Measurements from ENCODE around the gene HS1BP3. TPM values are rescaled to one million over a fixed set of nuclear protein-coding genes. Genes with fewer than 3 reads are reported as not detected.

Gene HS1BP3
- polyA plus RNA-seq, 1 experiment: 14.2 TPM

- POLR2A ChIA-PET: no interaction called here
Observed at GRCh38 chr2:20569464-20570223, 81.3 kb downstream of the HS1BP3 start.

DNA sequence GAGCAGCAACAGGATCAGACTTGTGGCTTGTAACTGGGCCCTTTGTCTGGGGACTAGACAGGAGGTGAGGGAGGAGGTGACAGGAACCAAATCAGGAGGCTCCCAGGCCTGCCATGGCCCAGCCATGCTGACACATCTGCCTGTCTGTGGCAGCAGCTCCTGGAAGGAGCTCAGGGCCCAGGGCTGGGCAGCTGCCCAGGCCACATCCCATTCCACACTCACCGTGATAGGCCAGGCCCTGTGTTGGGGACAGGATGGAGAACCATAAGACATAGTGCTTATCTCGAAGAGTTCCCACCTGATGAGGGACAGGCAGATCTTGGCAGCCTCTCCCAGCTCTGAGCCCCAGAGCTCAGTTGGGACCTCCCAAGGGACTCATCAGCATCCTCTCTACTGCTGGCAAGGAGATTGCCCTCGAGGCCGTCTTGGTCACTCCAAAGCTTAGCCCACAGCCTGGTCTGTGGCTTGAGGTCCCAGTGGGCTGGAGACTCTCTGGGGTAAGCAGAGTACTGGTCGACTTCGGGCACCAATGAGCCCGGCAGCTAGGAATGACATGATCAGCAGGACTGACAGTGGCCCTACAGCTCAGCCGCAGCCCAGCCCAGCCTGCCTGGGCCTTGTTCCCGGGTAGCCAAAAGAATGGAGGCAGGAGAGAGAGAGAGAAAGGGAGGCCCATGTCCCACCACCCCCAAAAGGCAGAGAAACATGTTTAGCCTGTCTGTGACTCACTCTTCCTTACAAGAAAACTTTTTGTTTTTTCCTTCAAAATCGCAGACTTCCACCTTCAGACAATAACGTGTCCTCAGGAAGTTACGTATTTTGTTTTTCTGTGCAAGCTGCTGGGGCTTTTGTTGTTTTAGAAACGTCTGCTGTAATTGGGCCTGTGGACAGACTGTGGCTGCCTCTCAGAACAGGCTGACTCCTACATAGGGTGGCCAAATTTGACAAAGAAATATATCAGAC is 82.1 kb downstream of the HS1BP3 start:
- TF ChIP-seq, protein P1, sequence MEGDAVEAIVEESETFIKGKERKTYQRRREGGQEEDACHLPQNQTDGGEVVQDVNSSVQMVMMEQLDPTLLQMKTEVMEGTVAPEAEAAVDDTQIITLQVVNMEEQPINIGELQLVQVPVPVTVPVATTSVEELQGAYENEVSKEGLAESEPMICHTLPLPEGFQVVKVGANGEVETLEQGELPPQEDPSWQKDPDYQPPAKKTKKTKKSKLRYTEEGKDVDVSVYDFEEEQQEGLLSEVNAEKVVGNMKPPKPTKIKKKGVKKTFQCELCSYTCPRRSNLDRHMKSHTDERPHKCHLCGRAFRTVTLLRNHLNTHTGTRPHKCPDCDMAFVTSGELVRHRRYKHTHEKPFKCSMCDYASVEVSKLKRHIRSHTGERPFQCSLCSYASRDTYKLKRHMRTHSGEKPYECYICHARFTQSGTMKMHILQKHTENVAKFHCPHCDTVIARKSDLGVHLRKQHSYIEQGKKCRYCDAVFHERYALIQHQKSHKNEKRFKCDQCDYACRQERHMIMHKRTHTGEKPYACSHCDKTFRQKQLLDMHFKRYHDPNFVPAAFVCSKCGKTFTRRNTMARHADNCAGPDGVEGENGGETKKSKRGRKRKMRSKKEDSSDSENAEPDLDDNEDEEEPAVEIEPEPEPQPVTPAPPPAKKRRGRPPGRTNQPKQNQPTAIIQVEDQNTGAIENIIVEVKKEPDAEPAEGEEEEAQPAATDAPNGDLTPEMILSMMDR (IDR thresholded peaks at IDR 0.05; ENCODE audit: low read depth, low read length): no peak
- no peaks in the 10 kb centered on the region; the same call in 1 of the 2 replicates for H3K9me3 ChIP-seq (ENCODE audit: control insufficient read depth, insufficient read depth, low read length)
- ChIA-PET CTCF (interaction anchor here (0.5 kb wide), 1 partner anchor 68 kb away, joined by 3 read pairs; no protein-coding TSS in a partner anchor), POLR2A (interaction anchor here (1.3 kb wide), 1 partner anchor 121 kb away, joined by 13 read pairs; the partner anchor contains the start of gene RHOB)
- H3K4me3 ChIP-seq (ENCODE audit: low read depth, low read length): no peak overlapping the region
- DNase-seq (ENCODE audit: low read depth, low spot score): no peak
- peaks cover 6% of the 10 kb centered on the region for H3K27me3 ChIP-seq (ENCODE audit: control insufficient read depth, insufficient read depth, low read length)
- no peak overlapping the region for H3K27ac ChIP-seq (ENCODE audit: low read depth, low read length)

More at GRCh38 chr2:20569464-20570223, 81.3 kb downstream of the HS1BP3 start:
- TF ChIP-seq, protein P1 (IDR thresholded peaks at IDR 0.05; ENCODE audit: low read depth, low read length): no peak
- no peak for DNase-seq (ENCODE audit: low read depth, low spot score)
- Histone ChIP-seq H3K27me3 (ENCODE audit: control insufficient read depth, insufficient read depth, low read length) (peaks cover 6% of the 10 kb centered on the region), H3K4me3 (ENCODE audit: low read depth, low read length) (no peak overlapping the region), H3K27ac (ENCODE audit: low read depth, low read length) (no peak overlapping the region), H3K9me3 (ENCODE audit: control insufficient read depth, insufficient read depth, low read length) (no peaks in the 10 kb centered on the region; the same call in 1 of the 2 replicates)
- CTCF ChIA-PET: no interaction called here

DNA sequence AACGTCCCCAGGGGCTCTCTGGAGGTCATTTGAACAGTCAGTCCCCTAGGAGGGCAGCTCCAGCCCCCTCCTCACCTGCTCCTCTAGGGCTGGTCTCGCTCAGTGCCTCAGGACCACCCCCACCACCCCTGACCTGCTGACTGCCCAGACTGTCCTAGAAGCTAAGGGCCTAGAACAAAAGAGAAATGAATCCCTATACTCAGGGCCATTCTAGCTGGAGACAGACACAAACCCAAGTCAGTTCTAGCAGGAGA is 83.0 kb downstream of the HS1BP3 start:
- Histone ChIP-seq H3K4me3 (ENCODE audit: low read depth, low read length) (no peak overlapping the region), H3K9me3 (ENCODE audit: control insufficient read depth, insufficient read depth, low read length) (no peaks in the 10 kb centered on the region; the same call in 1 of the 2 replicates), H3K27ac (ENCODE audit: low read depth, low read length) (no peak overlapping the region), H3K27me3 (ENCODE audit: control insufficient read depth, insufficient read depth, low read length) (peaks cover 6% of the 10 kb centered on the region)
- CTCF ChIA-PET: no interaction called here
- no peak for DNase-seq (ENCODE audit: low read depth, low spot score)
- POLR2A ChIA-PET: interaction anchor here (1.3 kb wide), 1 partner anchor 120 kb away, joined by 13 read pairs; the partner anchor contains the start of gene RHOB
- TF ChIP-seq, protein P1 (IDR thresholded peaks at IDR 0.05; ENCODE audit: low read depth, low read length): no peak

Other genes starting within 250 kb of the HS1BP3 start
- 45.5 and 47.7 TPM in 2 replicates for gene RHOB, start 204.0 kb downstream of the HS1BP3 start, polyA plus RNA-seq (2011; rRNA removed)
- gene GDF7, start 16.0 kb upstream of the HS1BP3 start, polyA plus RNA-seq (2011; rRNA removed): 0.01 TPM in 2 replicates
- gene LDAH, start 172.0 kb upstream of the HS1BP3 start, polyA plus RNA-seq (2011; rRNA removed): 25.5 and 31.4 TPM in 2 replicates